NCI-H446 treated with DMSO at 0.1 percent for 48 hours (cell line): ENCODE measurements around the gene PRRG3.

ENCODE experiments used
- DNase-seq: peaks from one replicate; lab custom pipeline; 2025; lab: John Stamatoyannopoulos, UW

PRRG3 gene

DNA sequence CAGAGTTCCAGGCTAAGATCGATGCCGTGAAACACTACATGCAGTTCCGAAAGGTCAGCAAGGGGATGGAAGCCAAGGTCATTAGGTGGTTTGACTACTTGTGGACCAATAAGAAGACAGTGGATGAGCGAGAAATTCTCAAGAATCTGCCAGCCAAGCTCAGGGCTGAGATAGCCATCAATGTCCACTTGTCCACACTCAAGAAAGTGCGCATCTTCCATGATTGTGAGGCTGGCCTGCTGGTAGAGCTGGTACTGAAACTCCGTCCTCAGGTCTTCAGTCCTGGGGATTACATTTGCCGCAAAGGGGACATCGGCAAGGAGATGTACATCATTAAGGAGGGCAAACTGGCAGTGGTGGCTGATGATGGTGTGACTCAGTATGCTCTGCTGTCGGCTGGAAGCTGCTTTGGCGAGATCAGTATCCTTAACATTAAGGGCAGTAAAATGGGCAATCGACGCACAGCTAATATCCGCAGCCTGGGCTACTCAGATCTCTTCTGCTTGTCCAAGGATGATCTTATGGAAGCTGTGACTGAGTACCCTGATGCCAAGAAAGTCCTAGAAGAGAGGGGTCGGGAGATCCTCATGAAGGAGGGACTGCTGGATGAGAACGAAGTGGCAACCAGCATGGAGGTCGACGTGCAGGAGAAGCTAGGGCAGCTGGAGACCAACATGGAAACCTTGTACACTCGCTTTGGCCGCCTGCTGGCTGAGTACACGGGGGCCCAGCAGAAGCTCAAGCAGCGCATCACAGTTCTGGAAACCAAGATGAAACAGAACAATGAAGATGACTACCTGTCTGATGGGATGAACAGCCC lies 48.6 kb downstream of the PRRG3 start:
- DNase-seq = no peak

DNA sequence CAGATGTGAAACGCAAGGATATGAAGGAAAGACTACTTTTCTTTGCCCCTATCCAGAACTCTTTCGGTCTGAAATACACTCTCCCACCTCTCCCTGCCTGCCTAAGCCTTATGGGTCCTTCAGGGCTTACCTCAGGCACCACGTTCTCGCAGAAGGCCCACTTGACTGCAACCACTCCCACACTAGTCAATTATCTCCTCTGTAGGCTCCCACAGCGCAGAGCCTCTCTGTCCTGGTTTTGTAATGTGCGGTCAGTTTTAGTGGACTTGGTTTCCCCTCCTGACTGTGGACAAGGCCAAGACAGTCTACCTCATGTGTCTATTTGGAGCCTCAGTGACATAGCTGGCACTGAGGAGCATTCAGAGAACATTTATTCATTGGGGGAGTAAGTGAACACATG lies 50.4 kb downstream of the PRRG3 start:
- no peak for DNase-seq

- DNase-seq = no peak
Measured at GRCh38 chrX:151746502-151746901, 51.2 kb downstream of the PRRG3 start.

- DNase-seq = no peak
Measured at GRCh38 chrX:151750511-151750910, 55.3 kb downstream of the PRRG3 start.

DNA sequence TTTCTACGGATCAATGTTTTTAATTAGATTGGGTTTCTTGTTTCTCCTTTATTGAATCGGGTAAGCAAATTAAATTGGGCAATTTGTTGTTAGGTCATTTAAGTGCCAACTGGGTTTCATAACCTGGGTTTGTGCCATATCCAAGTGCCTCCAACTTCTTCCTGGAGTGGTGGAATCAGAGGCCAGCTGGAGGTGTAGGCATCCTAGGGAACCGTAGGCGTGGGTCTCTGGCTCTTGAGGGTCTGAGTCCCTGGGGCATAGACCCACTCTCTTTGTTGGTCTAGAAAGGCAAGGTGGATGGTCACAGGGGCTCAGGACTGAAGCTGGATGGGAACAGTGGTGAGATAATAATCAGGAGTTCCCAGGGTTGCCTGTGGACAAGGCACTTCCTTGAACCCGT lies 57.6 kb downstream of the PRRG3 start:
- no peak for DNase-seq

DNA sequence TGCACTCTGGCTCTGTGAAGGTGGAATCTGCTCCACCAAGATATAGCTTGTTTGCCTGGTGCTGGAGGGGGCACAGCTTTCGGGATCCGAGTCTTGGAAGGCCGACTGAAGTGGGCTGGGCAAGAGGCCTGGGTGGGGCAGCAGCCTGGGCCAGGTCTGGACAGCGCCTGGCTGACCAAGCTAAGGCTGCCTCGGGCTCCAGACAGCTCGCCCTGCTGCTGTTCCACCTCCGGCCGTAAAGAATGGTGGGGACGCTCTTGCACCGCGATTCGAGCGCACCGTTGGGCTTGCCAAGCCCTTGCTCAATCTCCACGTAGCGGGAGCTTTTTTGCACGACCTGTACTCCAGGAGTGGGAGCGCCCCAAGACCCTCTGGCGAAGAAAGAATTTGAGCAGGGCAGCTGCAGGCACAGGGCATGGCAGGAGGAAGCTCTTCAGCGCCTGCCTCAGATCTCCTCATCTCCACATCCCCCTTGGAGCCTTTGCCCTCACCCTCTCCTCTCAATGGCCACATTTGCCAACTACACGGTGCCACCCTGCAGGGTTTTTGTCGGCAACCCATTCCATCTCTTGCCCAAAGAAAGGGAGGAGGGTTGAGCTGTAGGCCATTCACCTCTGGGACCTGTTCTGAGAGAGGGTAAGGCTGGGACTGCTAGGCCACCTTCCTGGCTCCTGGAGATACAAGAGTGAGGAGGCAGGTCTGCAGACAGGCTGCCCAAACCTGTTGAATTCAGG lies 58.2 kb downstream of the PRRG3 start:
- DNase-seq = no peak

DNA sequence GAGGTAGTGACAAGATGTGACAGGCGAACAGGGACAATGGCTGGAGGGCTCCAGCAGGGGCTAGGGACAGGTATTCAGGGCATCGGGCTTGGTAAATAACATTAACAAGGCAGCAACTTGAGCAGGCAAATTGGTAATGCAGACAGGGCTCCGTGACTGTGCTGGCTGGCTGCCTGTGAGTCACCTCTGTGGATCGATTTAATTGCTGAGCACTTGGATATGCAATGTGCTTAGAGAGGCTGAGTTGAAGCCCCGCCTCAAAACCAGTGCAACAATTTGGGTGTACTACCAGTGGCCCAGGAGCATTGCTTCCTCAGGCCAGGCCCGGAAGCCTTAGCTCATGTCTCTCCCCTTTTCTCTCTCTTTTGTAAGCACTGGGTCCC lies 58.8 kb downstream of the PRRG3 start:
- DNase-seq = no peak

- DNase-seq = no peak
Measured at GRCh38 chrX:151754641-151755215, 59.5 kb downstream of the PRRG3 start.
